Coronary artery (tissue), 2 donors: ENCODE measurements around the gene ZFR.
"Not testable (repeated sequence)": the region's sequence is repeated elsewhere in the genome, so short reads cannot be mapped to it uniquely, and the experiment has no call there.

ENCODE experiments used
- DNase-seq: peaks from one replicate; pipeline ENCODE4 v3.0.0-alpha.2; 2017; ENCODE audit warnings: low spot score
- H3K27ac ChIP-seq, 2 donors: fragments of 200-600 bp; sonication (generic); one replicate each; pipeline ENCODE4 v1.5.1; 2016 to 2019
- H3K4me3 ChIP-seq: fragments of 200-600 bp; sonication (generic); 2 replicates; pipeline ENCODE4 v1.5.1; 2016; ENCODE audit warnings: mild to moderate bottlenecking, moderate library complexity
- CTCF ChIP-seq: fragments of 200-600 bp; sonication (generic); IDR thresholded peaks from one replicate; pipeline ENCODE4 v1.5.1; 2019; ENCODE audit warnings: antibody characterized with exemption

The ZFR gene

GRCh38 chr5:32383065-32383464 is 61.5 kb downstream of the ZFR start:
- no peak for TF ChIP-seq CTCF
- no peak for DNase-seq
- Histone ChIP-seq H3K27ac (no peak overlapping the region), H3K4me3 (no peak overlapping the region)

- DNase-seq = no peak
- Histone ChIP-seq H3K4me3 (no peak overlapping the region), H3K27ac (no peak overlapping the region)
- TF ChIP-seq CTCF = no peak
Observed at GRCh38 chr5:32379421-32379820, 65.1 kb downstream of the ZFR start.

GRCh38 chr5:32378966-32379365 is 65.6 kb downstream of the ZFR start:
- Histone ChIP-seq H3K27ac (no peak overlapping the region), H3K4me3 (no peak overlapping the region)
- TF ChIP-seq CTCF = no peak
- DNase-seq = no peak

GRCh38 chr5:32369542-32370155 is 74.9 kb downstream of the ZFR start:
- no peak for TF ChIP-seq CTCF
- no peak for DNase-seq
- no peak overlapping the region for H3K27ac ChIP-seq
- H3K4me3 ChIP-seq = no peak overlapping the region

- DNase-seq = no peak
- no peak overlapping the region for H3K27ac ChIP-seq
- TF ChIP-seq CTCF = no peak
- H3K4me3 ChIP-seq = no peak overlapping the region
Observed at GRCh38 chr5:32369032-32369431, 75.5 kb downstream of the ZFR start.

GRCh38 chr5:32367271-32367670 is 77.3 kb downstream of the ZFR start:
- not testable (repeated sequence) for H3K4me3 ChIP-seq, H3K27ac ChIP-seq

GRCh38 chr5:32365623-32366022 is 78.9 kb downstream of the ZFR start:
- no peak for TF ChIP-seq CTCF
- no peak overlapping the region for H3K27ac ChIP-seq
- no peak for DNase-seq

More at GRCh38 chr5:32367271-32367670, 77.3 kb downstream of the ZFR start:
- DNase-seq = not testable (repeated sequence)

More at GRCh38 chr5:32365623-32366022, 78.9 kb downstream of the ZFR start:
- no peak overlapping the region for H3K4me3 ChIP-seq
